GM10266 (cell line): ENCODE data around the gene PTGIS.

Experiments
- DNase-seq: peaks from one replicate; pipeline ENCODE4 v3.0.0; 2012; ENCODE audit errors: extremely low spot score
- CTCF ChIP-seq: IDR thresholded peaks from 2 replicates; pipeline ENCODE4 v1.5.1; 2012; ENCODE audit warnings: mild to moderate bottlenecking, low read depth; ENCODE audit not compliant: control insufficient read depth, insufficient read depth; ENCODE audit errors: missing control alignments

PTGIS gene

GRCh38 chr20:49579874-49580812, 12.2 kb upstream of the PTGIS start:
- TF ChIP-seq CTCF: no peak
- no peak for DNase-seq

- TF ChIP-seq CTCF: no peak
Measured at GRCh38 chr20:49579195-49579594, 11.3 kb upstream of the PTGIS start.

GRCh38 chr20:49578436-49578835, 10.5 kb upstream of the PTGIS start:
- no peak for TF ChIP-seq CTCF

More at GRCh38 chr20:49579195-49579594, 11.3 kb upstream of the PTGIS start:
- no peak for DNase-seq

GRCh38 chr20:49575551-49576060, 7.7 kb upstream of the PTGIS start:
- DNase-seq: no peak
- no peak for TF ChIP-seq CTCF

More at GRCh38 chr20:49578436-49578835, 10.5 kb upstream of the PTGIS start:
- no peak for DNase-seq

- no peak for DNase-seq
Measured at GRCh38 chr20:49573900-49574416, 6.0 kb upstream of the PTGIS start.

GRCh38 chr20:49572857-49573256, 4.9 kb upstream of the PTGIS start:
- DNase-seq: no peak
- TF ChIP-seq CTCF: no peak

More at GRCh38 chr20:49573900-49574416, 6.0 kb upstream of the PTGIS start:
- TF ChIP-seq CTCF: no peak

GRCh38 chr20:49571553-49571835, 3.6 kb upstream of the PTGIS start:
- no peak for DNase-seq
- TF ChIP-seq CTCF: no peak
